GM18909 (cell line): Measurements from ENCODE around the gene PTPRE.

Source experiments
- ATAC-seq: cut with Tn5 transposase; IDR thresholded peaks from one replicate; pipeline ENCODE4 v1.9.1; 2021; ENCODE audit warnings: mild to moderate bottlenecking; ENCODE audit not compliant: unreplicated experiment, poor library complexity

PTPRE gene

GRCh38 chr10:128064970-128065580, 158.2 kb downstream of the PTPRE start:
- ATAC-seq: no peak

GRCh38 chr10:128065881-128066534, 159.1 kb downstream of the PTPRE start:
- no peak for ATAC-seq

- ATAC-seq: no peak
Measured at GRCh38 chr10:128066870-128067382, 160.0 kb downstream of the PTPRE start.

GRCh38 chr10:128067691-128068397, 160.9 kb downstream of the PTPRE start:
- no peak for ATAC-seq

GRCh38 chr10:128068398-128069285, 161.7 kb downstream of the PTPRE start:
- peak; percentile 0 for ATAC-seq

GRCh38 chr10:128069351-128070051, 162.6 kb downstream of the PTPRE start:
- ATAC-seq: peak; percentile 44

- ATAC-seq: no peak
Measured at GRCh38 chr10:128070161-128070560, 163.3 kb downstream of the PTPRE start.

GRCh38 chr10:128070721-128071416, 164.0 kb downstream of the PTPRE start:
- ATAC-seq: no peak

- ATAC-seq: no peak
Measured at GRCh38 chr10:128071417-128071782, 164.5 kb downstream of the PTPRE start.

- ATAC-seq: no peak
Measured at GRCh38 chr10:128072046-128072445, 165.1 kb downstream of the PTPRE start.

- ATAC-seq: no peak
Measured at GRCh38 chr10:128072941-128073645, 166.2 kb downstream of the PTPRE start.

GRCh38 chr10:128073890-128074289, 167.0 kb downstream of the PTPRE start:
- no peak for ATAC-seq

- ATAC-seq: no peak
Measured at GRCh38 chr10:128074589-128074988, 167.7 kb downstream of the PTPRE start.

- no peak for ATAC-seq
Measured at GRCh38 chr10:128077155-128077875, 170.4 kb downstream of the PTPRE start.

GRCh38 chr10:128078136-128078969, 171.4 kb downstream of the PTPRE start:
- peak; percentile 62 for ATAC-seq

- ATAC-seq: no peak
Measured at GRCh38 chr10:128080231-128080630, 173.3 kb downstream of the PTPRE start.

- no peak for ATAC-seq
Measured at GRCh38 chr10:128080641-128081040, 173.7 kb downstream of the PTPRE start.
